Left ventricle myocardium inferior (tissue), 1 donor: ENCODE results near the gene HTRA2. TPM values are rescaled to one million over a fixed set of nuclear protein-coding genes. Genes with fewer than 3 reads are reported as not detected.

Experiments used
- DNase-seq: peaks from one replicate; pipeline ENCODE4 v3.0.0-alpha.2; 2020
- H3K27ac ChIP-seq: fragments of 200-600 bp; replicated peaks from 2 replicates; pipeline ENCODE4 v1.8.0; 2021
- H3K27me3 ChIP-seq: fragments of 200-600 bp; 2 replicates; pipeline ENCODE4 v1.8.0; 2021; ENCODE audit warnings: low read depth
- H3K36me3 ChIP-seq: fragments of 200-600 bp; 2 replicates; pipeline ENCODE4 v1.8.0; 2021
- H3K4me1 ChIP-seq: fragments of 200-600 bp; 2 replicates; pipeline ENCODE4 v1.8.0; 2021
- H3K4me3 ChIP-seq: fragments of 200-600 bp; 2 replicates; pipeline ENCODE4 v1.8.0; 2021; ENCODE audit warnings: mild to moderate bottlenecking, moderate library complexity
- H3K9me3 ChIP-seq: fragments of 200-600 bp; replicated peaks from 2 replicates; pipeline ENCODE4 v1.8.0; 2021
- intact Hi-C: fragments of 100-400 bp; cut with micrococcal nuclease; formaldehyde crosslinking; loops from one replicate; pipeline ENCODE4 v1.11.0; 2022
- total RNA-seq: library from RNA; stranded (reverse); fragmentation: NEBNext Ultra II Directional; extraction: Animal tissue kit (Norgen Biotek cat#: 25700); gene quantifications from one replicate; pipeline ENCODE4 v1.2.1, GENCODE V29; 2021
- TF ChIP-seq, protein P1 (sequence below): fragments of 200-600 bp; IDR thresholded peaks from 2 replicates; pipeline ENCODE4 v1.8.0; 2021; ENCODE audit warnings: antibody characterized with exemption, mild to moderate bottlenecking, borderline replicate concordance
- donor health status: DM: no; HTN: yes; CAD: no; lungs with severe emphysema.

The HTRA2 gene
- total RNA-seq, 1 donor from 2014 or later, result 26.6 TPM

DNA sequence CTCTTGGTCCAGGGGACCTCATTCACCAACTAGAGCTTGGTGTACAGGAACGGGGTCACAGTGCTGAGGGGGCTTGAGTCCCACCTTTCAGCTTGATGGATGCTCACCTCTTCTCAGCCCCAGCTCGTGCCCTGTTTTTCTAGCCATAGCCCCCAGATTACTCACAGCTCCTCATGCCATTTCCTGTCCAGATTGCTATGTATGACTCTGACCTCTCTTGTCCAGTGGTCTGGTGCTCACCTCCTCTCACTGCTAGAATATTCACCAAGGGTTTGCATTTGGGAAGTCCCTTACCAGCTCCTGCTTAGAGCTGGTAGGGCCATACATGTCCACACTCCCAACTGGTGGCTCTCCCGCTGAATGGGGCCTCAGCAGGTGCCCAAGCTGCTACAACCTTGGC, 36.2 kb upstream of the HTRA2 start:
- Histone ChIP-seq H3K27ac (no peak overlapping the region), H3K36me3 (peaks cover 48% of the 10 kb centered on the region), H3K4me1 (peaks cover 13% of the 10 kb centered on the region), H3K27me3 (peaks cover 20% of the 10 kb centered on the region), H3K4me3 (no peak overlapping the region), H3K9me3 (no peaks in the 10 kb centered on the region)
- TF ChIP-seq, protein P1, sequence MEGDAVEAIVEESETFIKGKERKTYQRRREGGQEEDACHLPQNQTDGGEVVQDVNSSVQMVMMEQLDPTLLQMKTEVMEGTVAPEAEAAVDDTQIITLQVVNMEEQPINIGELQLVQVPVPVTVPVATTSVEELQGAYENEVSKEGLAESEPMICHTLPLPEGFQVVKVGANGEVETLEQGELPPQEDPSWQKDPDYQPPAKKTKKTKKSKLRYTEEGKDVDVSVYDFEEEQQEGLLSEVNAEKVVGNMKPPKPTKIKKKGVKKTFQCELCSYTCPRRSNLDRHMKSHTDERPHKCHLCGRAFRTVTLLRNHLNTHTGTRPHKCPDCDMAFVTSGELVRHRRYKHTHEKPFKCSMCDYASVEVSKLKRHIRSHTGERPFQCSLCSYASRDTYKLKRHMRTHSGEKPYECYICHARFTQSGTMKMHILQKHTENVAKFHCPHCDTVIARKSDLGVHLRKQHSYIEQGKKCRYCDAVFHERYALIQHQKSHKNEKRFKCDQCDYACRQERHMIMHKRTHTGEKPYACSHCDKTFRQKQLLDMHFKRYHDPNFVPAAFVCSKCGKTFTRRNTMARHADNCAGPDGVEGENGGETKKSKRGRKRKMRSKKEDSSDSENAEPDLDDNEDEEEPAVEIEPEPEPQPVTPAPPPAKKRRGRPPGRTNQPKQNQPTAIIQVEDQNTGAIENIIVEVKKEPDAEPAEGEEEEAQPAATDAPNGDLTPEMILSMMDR, result no peak
- intact Hi-C loops, result no loop called here
- no peak for DNase-seq

DNA sequence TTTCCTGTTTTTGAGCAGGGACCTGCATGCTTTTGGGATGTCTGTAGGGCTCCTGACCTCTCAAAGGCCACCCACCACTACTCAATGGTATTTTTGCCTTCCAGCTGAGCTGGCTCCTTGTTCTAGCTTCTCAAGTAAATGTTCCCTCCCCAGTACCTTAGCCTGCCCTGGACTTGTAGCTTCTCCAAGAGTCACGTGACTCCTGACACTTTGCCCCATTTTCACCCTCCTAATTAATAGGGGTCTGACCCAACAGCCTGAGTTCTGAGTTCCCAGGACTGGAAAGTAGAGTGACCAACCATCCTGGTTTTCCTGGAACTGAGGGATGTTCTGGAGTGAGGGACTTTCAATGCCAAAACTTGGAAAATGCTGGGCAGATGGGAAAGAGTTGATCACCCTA, 34.3 kb upstream of the HTRA2 start:
- intact Hi-C loops, result no loop called here
- TF ChIP-seq, protein P1, result no peak
- H3K4me1 ChIP-seq, result peaks cover 29% of the 10 kb centered on the region
- no peak overlapping the region for H3K27ac ChIP-seq
- DNase-seq, result no peak
- H3K36me3 ChIP-seq, result peaks cover 36% of the 10 kb centered on the region
- peaks cover 39% of the 10 kb centered on the region for H3K27me3 ChIP-seq
- H3K4me3 ChIP-seq, result no peak overlapping the region
- no peaks in the 10 kb centered on the region for H3K9me3 ChIP-seq

DNA sequence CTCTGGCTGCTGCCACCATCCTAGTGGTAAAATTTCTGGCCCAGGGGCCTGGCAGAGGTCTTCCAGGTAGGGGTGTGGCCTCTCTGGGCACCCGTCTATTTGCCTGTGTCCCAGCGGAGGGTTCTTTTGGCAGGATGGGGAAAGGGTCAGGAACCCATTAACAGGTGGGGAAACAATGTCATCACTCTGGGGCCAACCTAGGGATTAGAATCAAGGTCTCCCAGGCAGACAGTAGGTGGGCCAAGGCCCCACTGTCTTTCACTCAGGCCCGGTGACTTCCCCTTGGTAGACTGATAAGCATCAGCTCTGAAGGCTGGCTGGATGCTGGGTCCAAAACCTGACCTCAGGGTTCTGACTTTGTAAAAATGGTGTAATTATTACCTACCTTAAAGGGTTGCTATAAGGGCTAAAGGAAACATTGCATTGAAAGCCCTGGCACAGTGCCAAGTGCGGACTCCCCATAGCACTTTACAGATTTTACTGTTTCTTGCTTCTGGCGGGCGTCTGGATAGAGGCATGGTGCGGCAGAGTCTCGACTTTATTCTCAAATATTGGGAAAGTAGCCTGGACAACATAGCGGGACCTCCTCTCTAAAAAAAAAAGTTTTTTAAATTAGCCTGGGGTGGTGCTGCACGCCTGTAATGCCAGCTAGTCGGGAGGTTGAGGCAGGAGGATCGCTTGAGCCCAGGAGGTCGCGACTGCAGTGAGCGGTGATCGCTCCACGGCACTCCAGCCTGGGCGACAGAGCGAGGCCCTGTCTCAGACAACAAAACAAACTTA, 32.5 kb upstream of the HTRA2 start:
- peaks cover 56% of the 10 kb centered on the region for H3K27me3 ChIP-seq
- H3K4me1 ChIP-seq, result peaks cover 32% of the 10 kb centered on the region
- intact Hi-C loops, result no loop called here
- H3K36me3 ChIP-seq, result peaks cover 18% of the 10 kb centered on the region
- no peaks in the 10 kb centered on the region for H3K9me3 ChIP-seq
- peak overlapping the region; percentile 50 for H3K4me3 ChIP-seq
- no peak overlapping the region for H3K27ac ChIP-seq
- TF ChIP-seq, protein P1, result no peak
- DNase-seq, result no peak

DNA sequence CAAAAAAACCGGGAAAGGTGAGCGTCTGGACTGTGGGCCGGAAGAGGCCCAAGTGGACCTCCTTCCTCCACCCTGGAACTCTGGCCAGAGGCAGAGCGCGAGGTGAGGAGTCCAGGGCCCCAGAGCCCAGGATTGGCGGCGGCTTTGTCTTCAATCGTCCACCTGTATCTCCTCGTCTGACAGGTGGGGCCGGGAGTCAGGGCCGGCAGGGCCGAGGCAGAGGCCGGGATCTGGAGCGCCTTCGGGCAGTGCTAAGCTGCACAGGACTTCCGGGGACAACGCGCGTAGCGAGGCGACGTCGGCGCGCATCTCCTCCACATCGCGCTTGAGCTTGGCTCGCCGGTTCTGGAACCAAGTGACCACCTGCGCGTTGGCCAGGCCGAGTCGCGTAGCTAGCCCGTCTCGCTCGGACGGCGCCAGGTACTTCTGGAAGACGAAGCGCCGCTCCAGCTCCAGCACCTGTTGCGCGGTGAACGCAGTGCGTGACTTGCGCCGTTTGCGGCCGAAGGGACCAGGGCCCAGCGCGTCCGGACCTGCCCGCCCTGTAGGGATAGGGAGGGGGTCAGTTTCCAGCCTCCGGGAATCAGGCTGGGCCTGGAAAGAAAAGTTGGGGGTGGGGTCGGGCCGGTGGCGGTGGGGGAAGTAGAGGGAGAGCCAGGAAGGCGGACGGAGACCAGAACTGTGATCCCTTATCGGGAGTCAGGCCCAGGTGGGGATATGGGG, 31.8 kb upstream of the HTRA2 start:
- DNase-seq, result no peak
- Histone ChIP-seq H3K9me3 (no peaks in the 10 kb centered on the region), H3K27ac (no peak overlapping the region), H3K27me3 (peaks cover 64% of the 10 kb centered on the region), H3K4me3 (peak overlapping the region; percentile 50), H3K4me1 (peaks cover 39% of the 10 kb centered on the region), H3K36me3 (peaks cover 11% of the 10 kb centered on the region)
- intact Hi-C loops, result no loop called here
- TF ChIP-seq, protein P1, result no peak

DNA sequence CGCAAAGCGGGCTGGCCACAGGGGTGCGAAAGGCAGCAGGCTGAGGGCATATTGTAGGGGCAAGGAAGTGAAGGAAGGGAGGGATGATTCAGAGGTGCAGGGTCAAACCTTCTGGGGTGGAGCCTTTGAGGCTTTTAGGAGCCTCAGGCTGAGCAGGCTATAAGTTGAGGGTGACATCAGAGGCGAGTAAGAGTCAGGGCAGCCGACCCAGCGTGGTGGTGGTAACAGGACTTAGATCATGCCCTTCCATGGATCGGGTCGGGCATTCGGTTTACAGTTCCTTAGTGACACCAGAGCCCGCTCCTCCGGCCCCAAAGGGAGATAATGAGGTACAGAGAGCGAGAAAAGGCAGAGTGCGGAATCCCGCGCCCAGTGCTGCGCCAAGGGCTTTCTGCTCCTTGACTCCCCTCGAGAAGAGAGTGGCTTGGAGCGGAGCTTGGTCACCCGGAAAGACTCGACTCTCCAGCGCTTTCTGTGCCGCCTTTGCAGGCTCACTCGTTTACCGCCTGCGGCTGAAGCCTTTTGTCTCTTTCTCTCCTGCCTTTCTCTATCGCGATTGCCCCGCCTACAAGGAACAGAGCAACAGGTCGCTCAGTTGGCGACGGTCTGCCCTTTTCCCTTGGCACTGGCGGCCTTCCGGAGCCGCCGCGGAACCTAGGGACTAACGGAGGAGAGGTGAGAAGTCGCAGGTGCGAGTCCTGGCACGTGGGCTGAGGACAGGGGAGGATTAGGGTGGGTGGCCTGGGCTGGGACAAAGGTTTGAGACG, 31.1 kb upstream of the HTRA2 start:
- H3K27me3 ChIP-seq, result peaks cover 71% of the 10 kb centered on the region
- peaks cover 47% of the 10 kb centered on the region for H3K4me1 ChIP-seq
- H3K36me3 ChIP-seq, result peaks cover 4% of the 10 kb centered on the region
- intact Hi-C loops, result no loop called here
- DNase-seq, result no peak
- TF ChIP-seq, protein P1, result no peak
- H3K27ac ChIP-seq, result no peak overlapping the region
- no peaks in the 10 kb centered on the region for H3K9me3 ChIP-seq
- H3K4me3 ChIP-seq, result peak overlapping the region; percentile 50
